ENCODE data around the gene MSTO1.
"Not testable (repeated sequence)": the region's sequence is repeated elsewhere in the genome, so short reads cannot be mapped to it uniquely, and the experiment has no call there.

GRCh38 chr1:155589282-155589681 is 20.7 kb upstream of the MSTO1 start:
- not testable (repeated sequence) for TF ChIP-seq FOS (IDR thresholded peaks at IDR 0.05; ENCODE audit: low read depth, low read length); CTCF (conservative IDR thresholded peaks at IDR 0.05; ENCODE audit: low read depth, low read length); SMC3 (IDR thresholded peaks at IDR 0.05; ENCODE audit: low read depth, low read length); MXI1 (IDR thresholded peaks at IDR 0.05; ENCODE audit: borderline replicate concordance, low read depth, low read length); RFX5 (IDR thresholded peaks at IDR 0.05; ENCODE audit: low read depth, low read length); RCOR1 (IDR thresholded peaks at IDR 0.05; ENCODE audit: insufficient replicate concordance, low read length); MAZ (IDR thresholded peaks at IDR 0.05; ENCODE audit: borderline replicate concordance, low read depth, low read length)

All from IMR-90 (cell line).